ENCODE results near the gene PLIN5. TPM values are rescaled to one million over a fixed set of nuclear protein-coding genes. Genes with fewer than 3 reads are reported as not detected.

PLIN5 gene
- total RNA-seq, 2 donors from 2014 or later = 0.17 TPM; not detected in 1

DNA sequence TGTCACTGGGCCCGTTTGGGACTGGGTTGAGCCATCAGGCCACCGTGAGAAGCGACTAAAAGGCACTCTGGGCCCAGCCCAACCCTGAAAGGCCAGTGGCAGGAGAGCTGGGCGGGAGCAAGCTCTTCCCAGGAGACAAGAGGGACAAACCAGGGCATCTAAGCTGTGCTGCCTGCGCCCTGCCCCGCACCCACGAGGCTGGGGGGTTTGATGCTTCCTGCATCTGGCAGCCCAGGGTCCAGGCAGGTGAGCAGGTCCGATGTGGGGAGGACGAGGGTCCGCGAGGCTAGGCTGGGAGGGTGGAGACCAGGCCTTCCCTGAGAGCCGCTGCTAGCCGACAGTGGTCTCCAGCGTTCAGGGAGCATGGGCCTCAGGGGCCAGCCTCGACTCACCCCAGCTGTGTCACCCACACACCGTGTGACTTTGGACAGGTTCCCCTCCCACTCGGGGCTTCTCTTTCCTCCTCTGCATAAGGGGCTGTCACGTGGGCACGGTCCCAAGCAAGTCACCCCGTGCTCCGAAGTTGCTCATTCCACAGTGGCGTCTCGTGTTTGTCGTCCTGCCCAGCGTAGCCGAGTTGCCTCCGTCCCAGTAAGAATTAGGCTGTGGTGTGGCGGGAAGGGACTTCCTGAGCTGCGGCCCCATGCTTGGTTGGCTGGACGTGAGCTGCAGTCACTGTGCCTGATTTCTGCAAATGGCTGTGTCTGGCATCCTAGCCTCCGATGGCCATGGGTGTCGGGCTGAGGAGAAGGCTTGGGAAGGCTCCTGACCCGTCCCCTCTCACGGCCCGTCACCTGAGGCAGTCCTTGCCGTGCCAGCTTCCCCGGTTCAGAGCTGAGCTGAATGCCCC lies 32.5 kb downstream of the PLIN5 start:
- no peaks in the 10 kb centered on the region for H3K4me1 Mint-ChIP-seq
- no peaks in the 10 kb centered on the region for H3K9me3 Mint-ChIP-seq
- H3K36me3 Mint-ChIP-seq (ENCODE audit: low read depth) = peaks cover 20% of the 10 kb centered on the region
- H3K27me3 Mint-ChIP-seq = no peaks in the 10 kb centered on the region
- no peak overlapping the region for H3K4me3 Mint-ChIP-seq
- ATAC-seq (replicated peaks) = no peak
- no peak overlapping the region for H3K27ac Mint-ChIP-seq

DNA sequence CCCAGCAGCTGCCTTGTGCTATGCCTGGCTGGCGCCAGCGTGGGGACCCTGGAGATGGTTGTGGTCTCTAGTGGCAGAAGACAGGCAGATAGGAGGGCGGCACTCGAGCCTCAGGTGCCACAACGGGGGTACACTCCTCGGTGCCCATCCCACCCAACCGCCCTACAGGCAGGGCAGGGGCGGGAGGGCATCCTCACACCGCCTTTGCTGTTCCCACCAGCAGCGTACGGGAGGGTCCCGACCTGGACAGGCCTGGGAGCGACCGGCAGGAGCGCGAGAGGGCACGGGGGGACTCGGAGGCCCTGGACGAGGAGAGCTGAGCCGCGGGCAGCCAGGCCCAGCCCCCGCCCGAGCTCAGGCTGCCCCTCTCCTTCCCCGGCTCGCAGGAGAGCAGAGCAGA lies 33.3 kb downstream of the PLIN5 start:
- H3K9me3 Mint-ChIP-seq = no peaks in the 10 kb centered on the region
- no peak overlapping the region for H3K27ac Mint-ChIP-seq
- ATAC-seq (replicated peaks) = no peak
- peaks cover 20% of the 10 kb centered on the region for H3K36me3 Mint-ChIP-seq (ENCODE audit: low read depth)
- H3K4me1 Mint-ChIP-seq = no peaks in the 10 kb centered on the region
- H3K27me3 Mint-ChIP-seq = no peaks in the 10 kb centered on the region
- H3K4me3 Mint-ChIP-seq = no peak overlapping the region

- no peak for ATAC-seq (replicated peaks)
- H3K36me3 Mint-ChIP-seq (ENCODE audit: low read depth) = peaks cover 23% of the 10 kb centered on the region
- no peak overlapping the region for H3K4me3 Mint-ChIP-seq
- no peaks in the 10 kb centered on the region for H3K27me3 Mint-ChIP-seq
- H3K9me3 Mint-ChIP-seq = no peaks in the 10 kb centered on the region
- H3K4me1 Mint-ChIP-seq = no peaks in the 10 kb centered on the region
- no peak overlapping the region for H3K27ac Mint-ChIP-seq
These were observed 34.0 kb downstream of the PLIN5 start for GRCh38 chr19:4500841-4501591.

- H3K4me1 Mint-ChIP-seq = no peaks in the 10 kb centered on the region
- H3K9me3 Mint-ChIP-seq = no peaks in the 10 kb centered on the region
- no peak overlapping the region for H3K4me3 Mint-ChIP-seq
- peaks cover 31% of the 10 kb centered on the region for H3K36me3 Mint-ChIP-seq (ENCODE audit: low read depth)
- no peaks in the 10 kb centered on the region for H3K27me3 Mint-ChIP-seq
- no peak overlapping the region for H3K27ac Mint-ChIP-seq
- ATAC-seq (replicated peaks) = no peak
These were observed 35.2 kb downstream of the PLIN5 start for GRCh38 chr19:4499855-4500254.

DNA sequence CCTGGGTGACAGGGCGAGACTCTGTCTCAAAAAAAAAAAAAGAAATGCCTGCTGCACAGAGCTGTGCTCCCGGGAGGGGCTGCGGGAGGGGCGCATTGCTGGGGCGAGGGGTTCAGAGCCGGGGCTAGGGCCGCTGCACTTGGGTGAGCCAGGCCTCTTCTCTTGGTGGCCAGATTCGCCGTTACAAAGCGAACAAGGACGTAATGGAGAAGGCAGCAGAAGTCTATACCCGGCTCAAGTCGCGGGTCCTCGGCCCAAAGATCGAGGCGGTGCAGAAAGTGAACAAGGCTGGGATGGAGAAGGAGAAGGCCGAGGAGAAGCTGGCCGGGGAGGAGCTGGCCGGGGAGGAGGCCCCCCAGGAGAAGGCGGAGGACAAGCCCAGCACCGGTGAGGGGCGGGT lies 35.7 kb downstream of the PLIN5 start:
- H3K27ac Mint-ChIP-seq = no peak overlapping the region

GRCh38 chr19:4498694-4499093 lies 36.3 kb downstream of the PLIN5 start:
- Mint-ChIP-seq H3K36me3 (ENCODE audit: low read depth) (peaks cover 35% of the 10 kb centered on the region), H3K4me3 (no peak overlapping the region), H3K27ac (no peak overlapping the region), H3K9me3 (no peaks in the 10 kb centered on the region), H3K4me1 (no peaks in the 10 kb centered on the region), H3K27me3 (no peaks in the 10 kb centered on the region)
- no peak for ATAC-seq (replicated peaks)

More for the DNA sequence above, 35.7 kb downstream of the PLIN5 start:
- ATAC-seq (replicated peaks) = no peak
- H3K4me1 Mint-ChIP-seq = no peaks in the 10 kb centered on the region
- H3K36me3 Mint-ChIP-seq (ENCODE audit: low read depth) = peaks cover 35% of the 10 kb centered on the region
- H3K9me3 Mint-ChIP-seq = no peaks in the 10 kb centered on the region
- no peaks in the 10 kb centered on the region for H3K27me3 Mint-ChIP-seq
- no peak overlapping the region for H3K4me3 Mint-ChIP-seq

- no peak for ATAC-seq (replicated peaks)
- Mint-ChIP-seq H3K27ac (no peak overlapping the region), H3K27me3 (no peaks in the 10 kb centered on the region), H3K4me1 (no peaks in the 10 kb centered on the region), H3K4me3 (no peak overlapping the region), H3K9me3 (no peaks in the 10 kb centered on the region), H3K36me3 (ENCODE audit: low read depth) (peaks cover 35% of the 10 kb centered on the region)
These were observed 37.1 kb downstream of the PLIN5 start for GRCh38 chr19:4497770-4498389.

DNA sequence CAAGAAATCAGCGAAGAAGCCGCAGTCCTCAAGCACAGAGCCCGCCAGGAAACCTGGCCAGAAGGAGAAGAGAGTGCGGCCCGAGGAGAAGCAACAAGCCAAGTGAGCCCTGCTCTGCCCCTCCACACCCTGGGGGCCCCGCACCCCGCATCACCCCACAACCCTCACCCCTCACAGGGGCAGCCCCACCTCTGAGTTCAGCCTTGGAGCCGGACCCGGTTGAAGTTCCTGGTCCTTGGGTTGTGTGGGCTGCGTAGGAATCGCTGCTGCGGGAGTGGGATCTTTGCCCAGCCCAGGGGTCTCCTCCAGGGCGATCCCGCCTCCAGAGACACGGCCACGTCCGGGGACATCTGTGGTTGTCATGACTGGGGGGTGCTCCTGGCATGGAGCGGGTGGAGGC lies 38.7 kb downstream of the PLIN5 start:
- Mint-ChIP-seq H3K4me1 (no peaks in the 10 kb centered on the region), H3K27ac (no peak overlapping the region), H3K27me3 (no peaks in the 10 kb centered on the region), H3K36me3 (ENCODE audit: low read depth) (peaks cover 35% of the 10 kb centered on the region), H3K4me3 (no peak overlapping the region), H3K9me3 (no peaks in the 10 kb centered on the region)
- no peak for ATAC-seq (replicated peaks)

GRCh38 chr19:4495471-4495870 lies 39.6 kb downstream of the PLIN5 start:
- Mint-ChIP-seq H3K4me3 (no peak overlapping the region), H3K4me1 (no peaks in the 10 kb centered on the region), H3K36me3 (ENCODE audit: low read depth) (peaks cover 29% of the 10 kb centered on the region), H3K27me3 (no peaks in the 10 kb centered on the region), H3K27ac (no peak overlapping the region), H3K9me3 (no peaks in the 10 kb centered on the region)
- ATAC-seq (replicated peaks) = no peak

DNA sequence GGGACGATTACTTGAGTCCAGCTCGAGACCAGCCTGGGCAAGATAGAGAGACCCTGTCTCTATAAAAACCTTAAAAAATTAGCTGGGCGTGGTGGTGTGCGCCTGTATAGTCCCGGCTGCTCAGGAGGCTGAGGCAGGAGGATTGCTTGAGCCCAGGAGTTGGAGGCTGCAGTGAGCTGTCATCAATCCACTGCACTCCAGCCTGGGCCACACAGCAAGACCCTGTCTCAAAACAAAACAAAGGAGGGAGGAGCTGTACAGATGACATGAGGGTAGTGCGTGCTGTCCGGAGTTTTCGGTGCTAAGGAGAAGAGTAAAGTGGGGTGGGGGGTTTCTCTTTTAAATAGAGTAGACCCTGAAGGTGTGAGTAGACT lies 40.3 kb downstream of the PLIN5 start:
- Mint-ChIP-seq H3K36me3 (ENCODE audit: low read depth) (peaks cover 21% of the 10 kb centered on the region), H3K4me3 (no peak overlapping the region), H3K27me3 (no peaks in the 10 kb centered on the region), H3K27ac (no peak overlapping the region), H3K4me1 (no peaks in the 10 kb centered on the region), H3K9me3 (no peaks in the 10 kb centered on the region)
- ATAC-seq (replicated peaks) = no peak

DNA sequence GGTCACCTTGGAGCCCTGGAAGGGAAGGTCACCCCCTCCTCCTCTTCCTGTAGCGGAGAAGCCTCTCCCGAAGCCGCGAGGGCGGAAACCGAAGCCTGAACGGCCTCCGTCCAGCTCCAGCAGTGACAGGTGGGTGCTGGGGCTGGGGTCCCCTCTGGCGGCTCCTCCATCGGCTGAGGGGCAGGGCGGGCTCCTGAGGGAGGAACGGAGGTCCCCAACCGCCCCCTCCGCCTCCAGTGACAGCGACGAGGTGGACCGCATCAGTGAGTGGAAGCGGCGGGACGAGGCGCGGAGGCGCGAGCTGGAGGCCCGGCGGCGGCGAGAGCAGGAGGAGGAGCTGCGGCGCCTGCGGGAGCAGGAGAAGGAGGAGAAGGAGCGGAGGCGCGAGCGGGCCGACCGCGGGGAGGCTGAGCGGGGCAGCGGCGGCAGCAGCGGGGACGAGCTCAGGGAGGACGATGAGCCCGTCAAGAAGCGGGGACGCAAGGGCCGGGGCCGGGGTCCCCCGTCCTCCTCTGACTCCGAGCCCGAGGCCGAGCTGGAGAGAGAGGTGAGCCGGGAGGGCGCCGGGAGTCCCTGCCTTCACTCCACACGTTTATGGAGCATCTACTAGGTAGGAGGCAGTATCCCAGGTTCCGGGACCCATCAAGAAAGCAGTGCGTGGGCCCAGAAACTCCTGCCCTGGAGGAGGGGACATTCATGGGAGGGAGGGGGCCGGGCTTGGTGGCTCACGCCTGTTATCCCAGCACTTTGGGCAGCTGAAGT lies 40.9 kb downstream of the PLIN5 start:
- H3K9me3 Mint-ChIP-seq = no peaks in the 10 kb centered on the region
- peaks cover 16% of the 10 kb centered on the region for H3K36me3 Mint-ChIP-seq (ENCODE audit: low read depth)
- no peak for ATAC-seq (replicated peaks)
- no peaks in the 10 kb centered on the region for H3K27me3 Mint-ChIP-seq
- H3K27ac Mint-ChIP-seq = no peak overlapping the region
- no peak overlapping the region for H3K4me3 Mint-ChIP-seq
- H3K4me1 Mint-ChIP-seq = no peaks in the 10 kb centered on the region

DNA sequence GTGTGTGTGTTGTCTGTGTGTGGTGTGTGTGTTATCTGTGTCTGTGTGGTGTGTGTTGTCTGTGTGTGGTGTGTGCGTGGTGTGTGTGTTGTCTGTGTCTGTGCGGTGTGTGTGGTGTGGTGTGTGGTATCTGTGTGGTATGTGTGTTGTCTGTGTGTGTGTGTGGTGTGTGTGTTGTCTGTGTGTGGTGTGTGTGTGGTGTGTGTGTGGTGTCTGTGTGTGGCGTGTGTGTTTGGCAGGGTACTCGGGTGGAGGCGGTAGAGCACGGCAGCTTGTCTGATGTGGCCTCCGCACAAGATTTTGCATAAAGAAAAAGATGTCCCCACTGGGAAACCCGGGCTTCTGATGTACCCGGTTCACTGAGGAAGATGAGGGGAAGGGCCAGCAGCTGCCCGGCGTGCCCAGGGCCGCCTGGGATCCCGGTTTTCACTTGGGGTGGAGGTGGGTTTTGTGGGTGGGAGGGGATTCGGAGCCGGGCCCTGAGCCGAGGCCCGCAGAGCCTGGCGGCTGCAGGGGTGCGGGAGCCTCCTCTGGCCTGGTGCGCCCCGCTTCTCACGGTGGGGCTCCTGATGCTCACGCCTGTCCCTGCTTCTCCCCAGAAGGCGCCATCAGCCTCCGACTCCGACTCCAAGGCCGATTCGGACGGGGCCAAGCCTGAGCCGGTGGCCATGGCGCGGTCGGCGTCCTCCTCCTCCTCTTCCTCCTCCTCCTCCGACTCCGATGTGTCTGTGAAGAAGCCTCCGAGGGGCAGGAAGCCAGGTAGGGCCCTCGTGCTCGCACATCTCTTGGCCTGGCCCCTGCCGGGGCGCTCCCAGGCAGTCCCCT lies 41.7 kb downstream of the PLIN5 start:
- no peak overlapping the region for H3K4me3 Mint-ChIP-seq
- H3K4me1 Mint-ChIP-seq = no peaks in the 10 kb centered on the region
- ATAC-seq (replicated peaks) = no peak

DNA sequence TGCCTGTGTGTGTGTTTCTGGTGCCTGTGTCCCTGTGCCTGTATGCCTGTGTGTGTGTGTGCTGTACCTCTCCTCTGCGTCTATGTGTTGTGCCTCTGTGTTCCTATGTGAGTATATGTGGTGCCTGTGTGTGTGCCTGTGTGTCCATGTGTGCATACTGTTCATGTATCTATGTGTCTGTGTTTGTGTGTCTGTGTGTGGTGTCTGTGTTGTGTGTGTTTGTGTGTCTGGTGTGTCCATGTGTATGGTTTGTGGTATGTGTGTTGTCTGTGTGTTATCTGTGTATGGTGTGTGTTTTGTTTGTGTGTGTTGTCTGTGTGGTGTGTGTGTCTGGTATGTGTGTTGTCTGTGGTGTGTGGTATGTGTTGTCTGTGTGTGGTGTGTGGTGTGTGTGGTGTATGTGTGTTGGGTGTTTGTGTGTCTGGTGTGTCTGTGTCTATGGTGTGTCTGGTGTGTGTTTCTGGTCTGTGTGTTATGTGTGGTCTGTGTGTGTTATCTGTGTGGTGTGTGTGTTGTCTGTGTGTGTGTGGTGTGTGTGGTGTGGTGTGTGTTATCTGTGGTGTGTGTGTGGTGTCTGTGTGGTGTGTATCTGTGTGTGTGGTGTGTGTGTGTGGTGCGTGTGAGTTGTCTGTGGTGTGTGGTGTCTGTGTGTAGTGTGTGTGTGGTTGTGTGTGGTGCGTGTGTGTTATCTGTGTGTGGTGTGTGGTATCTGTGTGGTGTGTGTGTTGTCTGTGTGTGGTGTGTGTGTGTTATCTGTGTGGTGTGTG lies 42.5 kb downstream of the PLIN5 start:
- peaks cover 15% of the 10 kb centered on the region for H3K36me3 Mint-ChIP-seq (ENCODE audit: low read depth)
- no peaks in the 10 kb centered on the region for H3K4me1 Mint-ChIP-seq
- no peak for ATAC-seq (replicated peaks)
- no peak overlapping the region for H3K27ac Mint-ChIP-seq
- no peak overlapping the region for H3K4me3 Mint-ChIP-seq
- no peaks in the 10 kb centered on the region for H3K27me3 Mint-ChIP-seq
- no peaks in the 10 kb centered on the region for H3K9me3 Mint-ChIP-seq

More for the DNA sequence above, 41.7 kb downstream of the PLIN5 start:
- H3K27me3 Mint-ChIP-seq = no peaks in the 10 kb centered on the region
- no peak overlapping the region for H3K27ac Mint-ChIP-seq
- peaks cover 15% of the 10 kb centered on the region for H3K36me3 Mint-ChIP-seq (ENCODE audit: low read depth)
- H3K9me3 Mint-ChIP-seq = no peaks in the 10 kb centered on the region
